ENCODE results near the gene WWOX. TPM values are rescaled to one million over a fixed set of nuclear protein-coding genes. Genes with fewer than 3 reads are reported as not detected.

The WWOX gene
- total and polyA plus RNA-seq, 2 of the 8 experiments (the other 6 are each of a cell fraction or from before 2014, with no cell fraction given) = 5.4 to 16.7 TPM

DNA sequence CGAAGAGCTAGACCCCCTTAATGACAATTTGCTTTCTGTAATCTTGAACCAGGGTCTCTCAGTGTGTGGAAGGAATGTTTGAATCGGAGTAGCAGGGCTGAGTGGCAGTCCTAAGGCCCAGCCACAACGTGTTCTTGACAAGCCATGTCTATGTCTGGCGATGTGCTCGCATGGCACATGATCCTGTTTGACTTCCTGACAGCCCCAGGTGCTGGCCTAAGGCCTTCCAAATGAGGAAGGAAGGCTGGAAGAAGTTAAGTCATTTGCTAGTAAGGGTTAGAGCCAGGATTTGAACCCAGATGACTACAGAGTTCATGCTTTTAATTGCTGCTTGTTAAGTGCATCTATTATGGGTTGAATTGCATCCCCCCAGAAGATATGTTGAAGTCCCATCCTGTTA is 1014.4 kb downstream of the WWOX start:
- no peaks in the 10 kb centered on the region for H3K79me1 ChIP-seq (ENCODE audit: low read depth, low read length)
- no peak overlapping the region for H3K27ac ChIP-seq (ENCODE audit: low read depth, low read length)
- H3K4me3 ChIP-seq (ENCODE audit: extremely low read depth in 1 of 4, insufficient read depth in 2 of 4, low read depth in 3 of 4, low read length in 4 of 4) = no peak overlapping the region
- H2BK5ac ChIP-seq (ENCODE audit: low read depth, low read length) = no peak overlapping the region
- ChIA-PET CTCF (ENCODE audit: partially characterized antibody) (no interaction called here), POLR2A (ENCODE audit: partially characterized antibody) (interaction anchor here (1.3 kb wide), 1 partner anchor 11 kb away, joined by 3 read pairs; no protein-coding TSS in a partner anchor)
- no peak overlapping the region for H3K23ac ChIP-seq (ENCODE audit: insufficient read length)
- no peak overlapping the region for H3K14ac ChIP-seq (ENCODE audit: insufficient read length)
- no peaks in the 10 kb centered on the region for H3K79me2 ChIP-seq (ENCODE audit: control insufficient read depth in 1 of 2, insufficient read depth in 2 of 2, low read length in 2 of 2)
- no peak overlapping the region for H2AK5ac ChIP-seq (ENCODE audit: low read depth, low read length)
- no peak overlapping the region for H3K4me2 ChIP-seq (ENCODE audit: insufficient read depth in 1 of 2, low read depth in 2 of 2, low read length in 2 of 2)
- no peaks in the 10 kb centered on the region for H3K23me2 ChIP-seq (ENCODE audit: low read depth, low read length)
- no peak for DNase-seq (ENCODE audit: low read depth in 1 of 2, low spot score in 2 of 2)
- no peaks in the 10 kb centered on the region for H3K27me3 ChIP-seq (replicated peaks in 1 of 4; ENCODE audit: control insufficient read depth in 3 of 4, extremely low read depth in 1 of 4, insufficient read depth in 3 of 4, low read length in 3 of 4)
- no peak overlapping the region for H4K8ac ChIP-seq (ENCODE audit: extremely low read depth, insufficient read depth, low read length)
- no peak overlapping the region for H4K91ac ChIP-seq (replicated peaks; ENCODE audit: insufficient read length, low read length)
- H2BK15ac ChIP-seq (ENCODE audit: low read length) = 0 out of 2 replicates have a peak overlapping the region, but pooled peaks have one; percentile 12
- peaks cover 0 to 2% (median 0%) of the 10 kb centered on the region in 4 experiments; a peak in 2 of 7 replicates for H3K4me1 ChIP-seq (replicated peaks in 1 of 4; ENCODE audit: control insufficient read depth in 3 of 4, insufficient read depth in 4 of 4, low read length in 3 of 4)
- no peak overlapping the region for H3K9ac ChIP-seq (replicated peaks in 1 of 4; ENCODE audit: extremely low read depth in 1 of 4, low read depth in 3 of 4, low read length in 3 of 4)
- no peaks in the 10 kb centered on the region for H4K20me1 ChIP-seq (replicated peaks in 1 of 2; ENCODE audit: control insufficient read depth in 1 of 2, insufficient read depth in 2 of 2, low read length in 2 of 2)
- H4K5ac ChIP-seq (ENCODE audit: insufficient read length, low read depth, low read length) = no peak overlapping the region
- no peak for TF ChIP-seq HDAC6 (IDR thresholded peaks at IDR 0.05; ENCODE audit: low read depth, low read length)
- H3K4ac ChIP-seq (replicated peaks; ENCODE audit: insufficient read length, low read depth, low read length) = no peak overlapping the region
- H3K56ac ChIP-seq (replicated peaks; ENCODE audit: insufficient read length, low read depth, low read length) = no peak overlapping the region
- H2BK20ac ChIP-seq (ENCODE audit: low read length) = no peak overlapping the region
- no peak for FAIRE-seq
- H3K36me3 ChIP-seq (ENCODE audit: control insufficient read depth in 2 of 4, insufficient read depth in 4 of 4, low read length in 3 of 4) = no peaks in the 10 kb centered on the region
- no peak overlapping the region for H2BK120ac ChIP-seq (replicated peaks; ENCODE audit: low read depth, low read length)
- peak overlapping the region; percentile 19; the same call in 1 of the 2 replicates for H2BK12ac ChIP-seq (ENCODE audit: low read depth, low read length)
- no peak overlapping the region for H2AFZ ChIP-seq (ENCODE audit: low read length)
- H3K9me3 ChIP-seq (ENCODE audit: insufficient read depth in 2 of 2, low read depth in 1 of 2, low read length in 1 of 2) = peaks cover 0 to 3% of the 10 kb centered on the region in 2 experiments; a peak in 2 of 4 replicates
- WGBS, 2 experiments (ENCODE audit: extremely low coverage in 1 of 2, insufficient coverage in 1 of 2, insufficient read length in 1 of 2, insufficient replicate concordance in 2 of 2, low coverage in 1 of 2, low lambda C conversion rate in 2 of 2, missing lambda C conversion rate in 1 of 2) = 87% methylated on average over 5 of the region's 5 CpGs; no CpG with 5 or more reads in 1 of the 2 experiments
- no peak overlapping the region for H3K18ac ChIP-seq (ENCODE audit: extremely low read depth, low read length)

Measured in H1 (cell line).